Neural crest cell (in vitro differentiated cells): ENCODE results near the gene HSD3B7. TPM values are rescaled to one million over a fixed set of nuclear protein-coding genes. Genes with fewer than 3 reads are reported as not detected.

Experiments
- DNase-seq: peaks from one replicate; pipeline ENCODE4 v3.0.0; 2021; ENCODE audit warnings: low read depth, mixed read lengths, low spot score
- H3K27ac Mint-ChIP-seq: one replicate; pipeline ENCODE4 v1.8.0; 2021; ENCODE audit warnings: mild to moderate bottlenecking, mixed read lengths; ENCODE audit not compliant: unreplicated experiment
- H3K27me3 Mint-ChIP-seq: 2 replicates; pipeline ENCODE4 v1.8.0; 2021; ENCODE audit warnings: low read depth, mild to moderate bottlenecking, mixed read lengths
- H3K36me3 Mint-ChIP-seq: 2 replicates; pipeline ENCODE4 v1.8.0; 2021; ENCODE audit warnings: low read depth, mild to moderate bottlenecking, mixed read lengths
- H3K4me1 Mint-ChIP-seq: 2 replicates; pipeline ENCODE4 v1.8.0; 2021; ENCODE audit warnings: mixed read lengths
- H3K4me3 Mint-ChIP-seq: one replicate; pipeline ENCODE4 v1.8.0; 2021; ENCODE audit warnings: mild to moderate bottlenecking, mixed read lengths
- H3K9me3 Mint-ChIP-seq: 2 replicates; pipeline ENCODE4 v1.8.0; 2021; ENCODE audit warnings: mixed read lengths
- CTCF ChIP-seq: fragments of 200-600 bp; sonication (generic); conservative IDR thresholded peaks from 2 replicates; pipeline ENCODE4 v1.5.0; 2021; ENCODE audit warnings: antibody characterized with exemption, mild to moderate bottlenecking
- total RNA-seq: library from RNA; stranded (reverse); gene quantifications from 2 replicates; pipeline ENCODE4 v1.2.1, GENCODE V29; 2021

The HSD3B7 gene
- total RNA-seq, 1 donor from 2014 or later: 1.9 TPM

DNA sequence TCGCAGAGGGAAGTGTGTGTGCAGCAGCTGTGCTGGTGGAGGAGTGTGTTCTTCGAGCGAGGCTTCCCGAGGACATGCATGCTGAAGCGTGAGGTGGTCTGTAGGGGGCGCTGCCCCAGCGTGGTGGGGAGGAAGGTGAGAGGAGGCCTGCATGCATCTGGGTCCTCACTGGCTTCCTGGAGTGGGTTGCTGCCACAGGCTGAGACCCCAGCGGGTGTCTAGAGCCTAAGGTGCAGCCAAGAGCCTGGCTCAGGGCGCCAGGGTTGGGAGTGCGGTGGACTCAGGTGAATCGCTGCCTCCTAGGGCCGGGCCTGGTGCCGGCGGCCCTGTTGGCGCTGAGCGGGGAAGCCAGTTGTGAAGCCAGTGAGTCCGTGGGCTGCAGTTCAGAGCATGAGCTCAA, 7.5 kb upstream of the HSD3B7 start:
- no peaks in the 10 kb centered on the region for H3K27me3 Mint-ChIP-seq
- H3K27ac Mint-ChIP-seq: no peak overlapping the region
- peaks cover 16% of the 10 kb centered on the region for H3K36me3 Mint-ChIP-seq
- H3K4me1 Mint-ChIP-seq: no peaks in the 10 kb centered on the region
- no peak overlapping the region for H3K4me3 Mint-ChIP-seq
- DNase-seq: no peak
- no peaks in the 10 kb centered on the region for H3K9me3 Mint-ChIP-seq
- peak; percentile 45 for TF ChIP-seq CTCF

GRCh38 chr16:30979170-30980022, 5.6 kb upstream of the HSD3B7 start:
- Mint-ChIP-seq H3K4me1 (no peaks in the 10 kb centered on the region), H3K4me3 (no peak overlapping the region), H3K9me3 (no peaks in the 10 kb centered on the region), H3K27me3 (no peaks in the 10 kb centered on the region), H3K36me3 (peaks cover 15% of the 10 kb centered on the region), H3K27ac (no peak overlapping the region)
- DNase-seq: no peak
- no peak for TF ChIP-seq CTCF

- Mint-ChIP-seq H3K4me1 (no peaks in the 10 kb centered on the region), H3K9me3 (no peaks in the 10 kb centered on the region), H3K27ac (no peak overlapping the region), H3K27me3 (no peaks in the 10 kb centered on the region), H3K4me3 (no peak overlapping the region), H3K36me3 (peaks cover 15% of the 10 kb centered on the region)
- TF ChIP-seq CTCF: no peak
- DNase-seq: no peak
These were observed 5.0 kb upstream of the HSD3B7 start for GRCh38 chr16:30980023-30980371.

DNA sequence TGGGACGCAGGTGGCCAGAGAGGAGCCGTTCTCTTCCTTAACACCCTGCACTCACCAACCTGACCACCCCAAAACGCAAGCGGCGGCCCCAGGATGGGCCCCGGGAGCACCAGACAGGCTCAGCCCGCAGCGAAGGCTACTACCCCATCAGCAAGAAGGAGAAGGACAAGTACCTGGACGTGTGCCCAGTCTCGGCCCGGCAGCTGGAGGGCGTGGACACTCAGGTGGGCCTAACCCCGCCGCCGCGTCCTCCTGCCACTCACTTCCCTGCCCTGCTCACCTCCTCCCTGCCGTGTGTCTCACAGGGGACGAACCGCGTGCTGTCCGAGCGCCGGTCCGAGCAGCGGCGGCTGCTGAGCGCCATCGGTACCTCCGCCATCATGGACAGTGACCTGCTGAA, 4.6 kb upstream of the HSD3B7 start:
- Mint-ChIP-seq H3K4me3 (no peak overlapping the region), H3K36me3 (peaks cover 15% of the 10 kb centered on the region), H3K9me3 (no peaks in the 10 kb centered on the region), H3K4me1 (no peaks in the 10 kb centered on the region), H3K27me3 (no peaks in the 10 kb centered on the region), H3K27ac (no peak overlapping the region)
- no peak for DNase-seq
- TF ChIP-seq CTCF: no peak

- Mint-ChIP-seq H3K4me1 (no peaks in the 10 kb centered on the region), H3K36me3 (peaks cover 12% of the 10 kb centered on the region), H3K9me3 (no peaks in the 10 kb centered on the region), H3K27ac (no peak overlapping the region), H3K4me3 (no peak overlapping the region), H3K27me3 (no peaks in the 10 kb centered on the region)
- TF ChIP-seq CTCF: no peak
- DNase-seq: no peak
These were observed 4.0 kb upstream of the HSD3B7 start for GRCh38 chr16:30980959-30981358.
